Non-pigmented ciliary epithelial cell (primary cell): ENCODE measurements around the gene ATF6.
"Not testable (repeated sequence)": the region's sequence is repeated elsewhere in the genome, so short reads cannot be mapped to it uniquely, and the experiment has no call there.

Experiments
- DNase-seq: peaks from one replicate; pipeline ENCODE4 v3.0.0-alpha.2; 2010; ENCODE audit warnings: low read depth

ATF6 gene

DNA sequence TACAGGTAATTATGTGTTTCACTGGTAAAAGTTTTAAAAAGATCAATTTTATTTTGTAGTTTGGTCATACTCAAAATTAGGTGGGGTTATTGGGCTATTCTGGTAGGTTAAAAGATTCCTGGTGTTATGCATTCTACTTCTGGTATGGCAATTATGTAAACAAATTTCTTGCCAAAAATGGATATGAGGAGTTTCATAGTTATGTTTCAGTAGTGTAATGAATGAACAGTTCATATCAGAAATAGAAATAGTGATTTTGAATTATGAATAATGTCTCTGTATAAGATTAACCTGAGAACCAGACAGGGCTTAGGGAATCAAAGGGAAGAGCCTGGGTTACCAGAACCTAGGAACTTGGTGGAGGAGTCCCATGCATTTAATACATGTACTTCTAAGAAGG is 15.9 kb downstream of the ATF6 start:
- DNase-seq, result peak; percentile 14

DNA sequence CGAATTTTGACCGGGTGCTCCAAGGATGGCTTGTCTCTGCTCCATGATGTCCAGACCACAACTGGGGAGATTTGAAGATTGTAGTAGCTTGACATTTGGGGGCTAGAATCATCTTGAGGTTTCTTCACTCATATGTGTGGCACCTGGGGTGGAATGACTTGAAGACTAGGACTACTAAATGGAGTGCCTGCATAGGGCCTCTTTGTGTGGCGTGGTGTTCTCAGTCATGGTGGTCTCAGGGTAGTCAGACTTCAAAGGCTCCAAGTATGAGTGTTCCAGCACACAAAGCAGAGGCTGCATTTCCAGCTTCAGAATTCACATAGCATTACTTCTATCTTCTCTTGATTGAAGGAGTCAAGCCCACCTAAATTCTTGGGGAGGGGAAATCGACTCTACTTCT is 16.8 kb downstream of the ATF6 start:
- DNase-seq, result no peak

DNA sequence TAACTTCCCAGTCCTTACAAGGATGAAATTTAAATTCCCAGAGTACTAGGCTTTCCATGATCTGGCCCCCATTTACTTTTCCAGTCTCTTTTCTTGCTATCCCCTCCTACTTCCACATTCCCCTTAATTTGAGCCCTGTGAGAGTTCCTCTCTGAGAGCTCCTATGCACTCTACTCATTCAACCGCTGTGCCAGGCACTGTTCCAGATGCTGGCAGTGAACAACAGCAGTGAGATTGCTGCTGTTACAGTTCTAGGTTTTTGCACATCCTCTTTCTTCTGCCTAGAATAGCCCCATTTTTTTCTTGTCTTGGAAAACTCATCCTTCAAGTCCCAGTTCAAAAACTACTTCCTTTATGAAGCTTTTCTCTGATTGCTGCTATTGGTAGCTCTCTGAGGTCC is 18.8 kb downstream of the ATF6 start:
- no peak for DNase-seq

DNA sequence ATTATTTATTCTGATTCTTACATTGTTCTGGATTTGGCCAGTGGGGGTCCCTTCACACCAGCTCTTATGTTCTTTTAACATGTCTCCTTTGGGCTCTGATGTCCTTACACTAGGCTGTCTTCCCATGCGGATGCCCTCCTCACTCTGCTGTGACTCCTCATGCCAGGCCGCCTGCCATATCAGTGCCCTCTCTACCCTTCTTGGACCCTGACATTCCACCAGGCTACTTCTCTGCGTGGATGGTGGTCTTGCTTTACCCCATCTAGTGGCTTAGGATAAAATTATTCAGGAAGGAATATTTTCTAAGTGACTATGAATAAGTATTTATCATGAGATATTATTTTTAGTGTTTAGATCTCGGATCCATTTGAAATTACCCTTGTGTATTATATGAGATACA is 21.2 kb downstream of the ATF6 start:
- no peak for DNase-seq

DNA sequence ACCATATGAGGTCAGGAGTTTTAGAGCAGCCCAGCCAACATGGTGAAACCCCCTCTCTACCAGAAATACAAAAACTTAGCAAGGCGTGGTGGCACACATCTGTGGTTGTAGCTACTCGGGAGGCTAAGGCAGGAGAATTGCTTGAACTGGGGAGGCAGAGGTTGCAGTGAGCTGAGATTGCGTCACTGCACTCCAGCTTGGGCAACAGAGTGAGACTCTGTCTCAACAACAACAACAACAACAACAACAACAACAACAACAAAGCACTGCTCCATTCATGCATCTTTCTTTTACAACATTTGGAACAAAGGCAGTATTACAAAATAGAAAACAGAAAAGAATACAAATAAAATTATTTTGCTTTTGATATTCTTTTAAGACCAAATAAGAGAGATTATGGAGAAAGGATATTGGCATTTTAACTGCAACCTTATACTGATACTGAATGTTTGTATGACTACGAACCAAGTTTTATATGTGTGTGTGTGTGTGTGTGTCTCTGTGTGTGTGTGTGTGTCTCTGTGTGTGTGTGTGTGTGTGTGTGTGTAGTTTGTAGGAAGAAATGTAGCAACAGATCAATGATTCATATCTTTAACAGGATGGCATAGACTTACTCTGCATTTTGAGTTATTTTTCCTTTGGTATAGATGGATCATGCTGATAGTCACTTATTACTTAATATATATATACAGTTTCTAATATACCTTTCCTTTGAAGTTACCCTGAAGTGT is 24.6 kb downstream of the ATF6 start:
- no peak for DNase-seq

DNA sequence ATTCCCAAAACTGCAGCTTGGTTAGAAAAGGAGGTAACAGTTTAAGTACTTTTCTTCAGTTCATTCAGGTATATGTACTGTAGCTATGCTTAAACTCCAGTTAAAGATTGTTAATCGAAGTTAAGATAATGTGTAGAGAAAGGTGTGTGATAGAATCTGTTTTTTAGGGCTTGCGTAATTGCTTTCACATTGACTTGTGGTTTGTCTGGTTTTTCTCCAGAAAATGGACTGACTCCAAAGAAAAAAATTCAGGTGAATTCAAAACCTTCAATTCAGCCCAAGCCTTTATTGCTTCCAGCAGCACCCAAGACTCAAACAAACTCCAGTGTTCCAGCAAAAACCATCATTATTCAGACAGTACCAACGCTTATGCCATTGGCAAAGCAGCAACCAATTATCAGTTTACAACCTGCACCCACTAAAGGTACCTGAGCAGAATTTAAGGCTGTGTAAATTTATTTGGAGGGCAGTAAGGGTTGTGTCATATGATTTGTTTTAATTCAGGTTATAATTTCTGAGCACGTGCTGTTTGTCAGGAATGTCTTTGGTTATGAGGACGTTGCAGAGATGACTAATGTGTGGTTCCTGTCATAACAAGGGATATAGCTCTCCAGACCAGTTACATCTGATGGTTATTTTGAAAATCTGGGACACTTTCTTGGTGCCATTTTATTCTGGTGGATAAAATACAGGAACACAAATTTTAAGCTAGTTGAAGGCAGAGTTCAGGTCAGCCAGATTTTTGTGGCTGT is 26.0 kb downstream of the ATF6 start:
- DNase-seq, result peak; percentile 13

DNA sequence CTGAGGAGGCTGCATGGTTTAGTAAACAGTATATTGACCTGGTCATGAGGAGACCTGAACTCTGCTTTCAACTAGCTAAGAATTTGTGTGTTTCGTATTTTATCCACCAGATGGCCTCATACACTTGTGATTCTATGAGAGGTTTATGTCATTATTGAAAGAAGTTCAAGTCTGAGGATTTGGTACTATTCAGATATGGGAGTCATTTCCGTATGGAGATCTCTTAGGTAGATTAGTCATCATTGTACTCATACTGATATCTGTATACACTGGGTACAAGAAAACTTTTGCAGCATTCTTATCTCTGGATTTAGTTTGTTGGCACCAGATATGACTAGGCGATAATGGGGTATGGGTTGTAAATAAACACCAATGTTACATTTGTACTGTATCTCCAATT is 26.6 kb downstream of the ATF6 start:
- peak; percentile 82 for DNase-seq

DNA sequence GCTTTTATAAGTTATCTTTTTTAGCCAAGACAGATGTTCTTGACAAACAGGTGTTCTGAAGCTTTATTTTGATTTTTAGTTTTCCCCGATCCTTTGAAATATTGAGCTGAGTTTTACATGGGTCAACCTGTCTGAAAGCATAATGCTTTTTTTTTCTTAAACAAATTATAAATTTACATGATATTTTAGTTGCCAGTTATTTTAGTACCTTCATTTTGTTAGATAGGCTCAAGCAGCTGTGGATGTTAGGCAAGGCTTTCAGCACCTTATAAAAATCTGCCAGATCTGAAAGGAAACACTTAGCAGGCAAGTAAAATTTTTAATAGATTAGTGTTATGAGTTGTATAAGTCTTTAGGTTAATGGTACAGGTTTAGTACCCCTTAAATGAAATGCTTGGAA is 33.7 kb downstream of the ATF6 start:
- no peak for DNase-seq

DNA sequence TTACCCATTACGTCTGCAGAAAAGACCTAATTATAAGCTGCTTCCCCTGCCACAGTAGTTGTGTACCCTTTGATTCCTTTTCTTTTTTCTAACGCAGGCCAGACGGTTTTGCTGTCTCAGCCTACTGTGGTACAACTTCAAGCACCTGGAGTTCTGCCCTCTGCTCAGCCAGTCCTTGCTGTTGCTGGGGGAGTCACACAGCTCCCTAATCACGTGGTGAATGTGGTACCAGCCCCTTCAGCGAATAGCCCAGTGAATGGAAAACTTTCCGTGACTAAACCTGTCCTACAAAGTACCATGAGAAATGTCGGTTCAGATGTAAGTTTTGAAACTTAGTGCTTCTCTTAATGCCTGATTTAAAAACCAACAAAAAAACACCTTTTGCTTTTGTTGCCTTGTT is 35.8 kb downstream of the ATF6 start:
- DNase-seq, result no peak

DNA sequence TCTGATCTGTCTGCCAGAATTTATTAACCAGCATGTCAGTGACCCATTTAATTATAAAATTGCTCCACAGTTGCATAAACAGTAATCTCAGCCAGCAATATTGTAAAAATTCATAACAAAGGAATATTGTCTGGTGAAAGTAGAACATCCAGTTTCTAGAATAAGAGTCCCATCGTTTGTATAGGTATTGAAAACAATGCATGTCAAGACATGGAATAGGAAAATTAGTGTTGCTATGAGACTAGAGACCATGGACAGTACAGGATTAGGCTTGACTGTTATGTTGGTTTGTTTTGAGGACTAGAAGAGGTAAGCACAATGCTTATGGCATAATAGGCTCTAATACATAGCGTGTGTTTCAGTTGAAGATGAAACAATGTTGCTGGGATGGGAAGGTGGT is 37.1 kb downstream of the ATF6 start:
- no peak for DNase-seq

DNA sequence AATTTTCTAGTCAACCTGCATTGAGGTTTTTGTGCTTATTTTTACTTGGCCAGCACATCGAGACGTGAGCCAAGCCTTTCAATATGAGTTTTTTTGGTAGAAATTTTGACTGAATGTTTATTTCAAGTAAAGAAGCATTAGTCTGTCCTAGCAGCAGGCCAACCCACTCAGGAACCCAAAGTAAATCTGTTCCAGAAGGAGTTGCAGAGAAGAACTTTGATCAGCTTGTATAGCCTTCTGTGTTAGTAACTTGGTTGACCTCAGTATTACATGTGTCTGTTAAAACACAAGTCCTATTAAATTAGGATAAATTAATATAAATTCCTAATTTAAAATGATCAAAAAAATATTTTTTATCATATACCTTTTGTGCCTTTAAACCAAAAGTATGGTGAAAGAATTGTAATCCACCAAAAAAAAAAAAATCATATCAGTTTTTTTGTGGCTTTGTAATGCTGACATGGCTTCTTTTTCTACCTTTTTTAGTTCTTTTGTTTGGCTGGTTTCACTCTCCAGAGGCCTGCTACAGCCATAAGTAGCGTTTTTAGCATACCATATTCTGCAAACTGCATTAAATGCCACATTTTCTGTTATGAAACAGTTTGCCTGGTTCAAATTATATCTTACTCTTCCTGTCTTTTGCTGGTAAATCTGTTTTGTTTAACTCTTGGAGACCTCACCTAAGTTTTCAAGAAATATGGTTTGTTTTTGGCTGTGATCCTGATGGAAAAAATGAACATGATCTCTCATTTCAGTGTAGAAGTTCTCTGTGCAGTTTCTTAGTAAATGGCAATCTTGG is 39.5 kb downstream of the ATF6 start:
- DNase-seq, result no peak

DNA sequence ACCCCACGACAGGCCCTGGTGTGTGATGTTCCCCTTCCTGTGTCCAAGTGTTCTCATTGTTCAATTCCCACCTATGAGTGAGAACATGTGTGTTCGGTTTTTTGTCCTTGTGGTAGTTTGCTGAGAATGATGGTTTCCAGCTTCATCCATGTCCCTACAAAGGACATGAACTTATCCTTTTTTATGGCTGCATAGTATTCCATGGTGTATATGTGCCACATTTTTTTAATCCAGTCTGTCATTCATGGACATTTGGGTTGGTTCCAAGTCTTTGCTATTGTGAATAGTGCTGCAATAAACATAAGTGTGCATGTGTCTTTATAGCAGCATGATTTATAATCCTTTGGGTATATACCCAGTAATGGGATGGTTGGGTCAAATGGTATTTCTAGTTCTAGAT is 43.1 kb downstream of the ATF6 start:
- DNase-seq, result not testable (repeated sequence)

DNA sequence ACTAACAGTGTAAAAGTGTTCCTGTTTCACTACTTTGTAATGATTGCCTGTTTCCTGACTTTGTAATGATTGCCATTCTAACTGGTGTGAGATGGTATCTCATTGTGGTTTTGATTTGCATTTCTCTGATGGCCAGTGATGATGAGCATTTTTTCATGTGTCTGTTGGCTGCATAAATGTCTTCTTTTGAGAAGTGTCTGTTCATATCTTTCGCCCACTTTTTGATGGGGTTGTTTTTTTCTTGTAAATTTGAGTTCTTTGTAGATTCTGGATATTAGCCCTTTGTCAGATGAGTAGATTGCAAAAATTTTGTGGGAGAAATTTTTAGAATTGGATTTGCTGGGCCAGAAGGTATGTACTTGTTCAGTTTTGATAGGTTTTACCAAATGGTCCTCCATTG is 43.5 kb downstream of the ATF6 start:
- not testable (repeated sequence) for DNase-seq

DNA sequence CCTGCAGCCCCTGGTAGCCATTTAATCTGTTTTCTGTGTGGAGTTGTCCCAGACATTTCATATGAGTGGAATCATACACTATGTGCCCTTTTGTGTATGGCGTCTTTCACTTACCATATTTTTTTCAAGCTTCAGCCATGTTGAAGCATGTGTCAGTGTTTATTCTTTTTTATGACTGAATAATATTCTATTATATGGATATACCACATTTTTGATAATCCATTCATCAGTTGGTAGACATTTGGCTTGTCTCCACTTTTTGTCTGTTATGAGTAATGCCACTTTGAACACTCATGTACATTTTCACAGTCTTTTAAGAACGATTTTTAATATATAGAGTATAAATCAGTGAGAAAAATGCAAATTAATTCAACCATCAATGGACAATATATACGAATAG is 44.7 kb downstream of the ATF6 start:
- no peak for DNase-seq

DNA sequence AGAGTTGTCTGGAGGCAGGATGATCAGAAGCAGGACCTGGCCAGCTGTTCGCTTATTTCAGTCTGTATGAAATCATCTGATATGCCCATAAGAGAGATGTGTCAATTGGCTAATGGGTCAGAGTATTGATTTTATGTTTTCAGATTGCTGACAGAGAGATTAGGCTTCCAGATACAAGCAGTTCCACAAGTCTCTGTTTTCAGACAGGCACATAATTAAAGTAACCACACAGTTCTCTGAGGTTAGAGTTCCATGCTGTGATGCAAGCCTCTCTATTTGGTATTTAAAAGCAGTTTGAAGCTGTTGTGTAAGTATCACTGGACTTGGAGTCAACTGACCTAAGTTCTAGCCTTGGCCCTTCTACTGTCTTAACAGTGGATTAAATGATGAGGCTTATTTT is 50.1 kb downstream of the ATF6 start:
- DNase-seq, result no peak

DNA sequence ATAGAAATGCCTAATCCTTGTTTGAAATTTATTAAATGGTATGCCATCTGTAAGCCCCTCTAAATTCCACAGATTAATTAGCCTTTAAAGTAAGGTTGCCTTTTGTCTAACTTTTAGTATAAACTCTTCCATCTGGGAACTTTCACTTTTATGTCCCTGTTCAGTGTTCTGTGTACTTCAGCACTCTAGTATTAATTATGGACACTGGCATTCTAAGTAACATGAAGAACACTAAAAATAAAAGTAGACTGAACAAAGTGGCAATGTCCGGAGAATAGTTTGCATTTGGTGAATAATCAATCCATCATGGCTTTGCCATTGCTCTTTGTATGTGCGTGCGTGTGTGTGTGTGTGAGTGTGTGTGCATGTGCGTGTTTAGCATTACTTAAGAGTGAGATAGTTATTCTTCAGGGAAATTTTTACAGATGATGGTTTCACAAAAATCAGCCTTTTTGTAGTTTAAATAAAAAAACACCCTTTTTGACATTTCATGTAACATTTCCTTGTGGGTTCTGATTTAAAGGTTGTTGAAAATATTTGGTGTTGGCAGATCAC is 51.1 kb downstream of the ATF6 start:
- DNase-seq, result no peak

DNA sequence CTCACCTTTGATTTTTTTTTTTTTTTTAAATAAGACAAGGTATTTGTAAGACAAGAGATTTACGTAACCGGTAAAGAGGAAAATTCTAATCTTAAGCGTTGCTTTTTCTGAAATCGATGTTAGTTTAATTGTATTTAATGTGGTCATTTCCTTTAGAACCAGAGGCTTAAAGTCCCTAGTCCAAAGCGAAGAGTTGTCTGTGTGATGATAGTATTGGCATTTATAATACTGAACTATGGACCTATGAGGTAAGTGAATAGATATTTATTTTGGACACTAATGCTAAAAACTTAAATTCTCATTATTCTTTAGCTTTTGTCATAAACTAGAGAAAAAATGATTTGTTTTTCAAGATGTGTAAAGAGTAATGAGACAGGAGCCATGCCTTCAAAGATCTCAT is 54.8 kb downstream of the ATF6 start:
- no peak for DNase-seq

DNA sequence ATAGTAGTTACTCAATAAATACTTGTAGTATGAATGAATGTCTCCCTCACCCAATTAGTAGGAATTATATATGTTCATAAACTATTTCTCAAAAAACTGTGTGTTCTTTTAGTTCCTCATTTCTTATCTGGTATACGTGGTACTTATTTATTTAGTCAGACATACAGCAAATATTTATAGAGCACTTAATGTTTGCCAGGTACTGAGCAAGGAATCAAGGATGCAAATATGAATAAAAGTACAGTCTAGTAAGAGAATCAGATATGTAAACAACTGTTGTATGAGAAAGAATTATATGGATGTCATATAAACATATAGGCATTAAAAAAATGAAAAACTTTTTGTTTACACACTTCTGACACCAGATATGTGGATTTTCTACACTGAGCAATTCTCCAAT is 58.5 kb downstream of the ATF6 start:
- DNase-seq, result no peak

DNA sequence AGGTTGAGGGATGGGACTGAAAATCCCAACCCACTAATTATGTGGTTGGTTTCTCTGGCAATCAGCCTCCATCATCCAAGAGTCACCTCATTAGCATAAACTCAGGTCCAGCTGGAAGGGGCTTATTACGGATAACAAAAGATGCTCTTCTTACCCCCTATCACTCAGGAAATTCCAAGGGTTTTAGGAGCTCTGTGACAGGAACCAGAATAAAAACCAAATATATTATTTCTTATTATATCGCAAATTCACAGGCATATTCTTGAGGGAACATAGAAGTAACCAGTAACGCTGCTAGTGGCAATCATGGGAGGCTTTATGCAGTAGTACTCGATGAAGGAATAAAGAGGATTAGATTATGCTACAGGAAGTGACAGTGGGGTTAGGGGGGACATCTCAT is 59.7 kb downstream of the ATF6 start:
- DNase-seq, result no peak

DNA sequence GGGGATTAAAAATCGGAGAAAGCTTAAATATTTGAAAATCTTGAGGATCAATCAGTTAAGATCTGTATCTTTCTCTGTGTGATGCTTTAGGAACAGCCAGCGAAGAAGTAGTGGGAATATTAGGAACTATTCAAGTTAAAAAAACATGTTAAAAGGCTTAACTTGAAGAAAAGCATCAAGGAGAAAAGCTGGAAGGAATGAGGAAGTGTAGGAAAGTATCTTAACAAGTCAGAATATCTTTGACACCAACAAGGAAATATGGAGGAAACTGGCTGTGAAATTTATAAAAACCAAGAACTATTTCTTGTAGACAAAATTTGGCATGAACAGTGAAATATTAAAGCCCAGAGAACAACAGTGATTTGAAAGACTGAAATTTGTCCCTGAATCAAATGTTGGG is 60.4 kb downstream of the ATF6 start:
- no peak for DNase-seq

DNA sequence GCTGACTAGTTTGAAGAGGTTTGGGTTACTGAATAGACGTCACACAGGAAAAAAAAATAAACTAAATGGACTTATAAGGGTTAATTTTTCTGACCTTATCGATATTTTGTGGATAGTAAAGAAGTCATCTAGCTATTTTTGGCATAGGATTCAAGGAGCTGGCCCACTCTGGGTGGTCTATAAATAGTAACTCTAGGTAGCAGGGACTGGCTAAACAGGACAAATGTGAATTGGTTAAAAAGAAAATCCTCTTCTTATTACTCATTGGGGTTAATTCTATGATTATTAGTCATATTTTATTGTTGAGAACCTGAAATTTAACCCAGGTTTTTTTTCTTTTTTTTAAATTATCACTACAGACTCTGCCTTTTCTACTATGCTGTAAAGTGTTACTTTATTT is 61.7 kb downstream of the ATF6 start:
- no peak for DNase-seq

DNA sequence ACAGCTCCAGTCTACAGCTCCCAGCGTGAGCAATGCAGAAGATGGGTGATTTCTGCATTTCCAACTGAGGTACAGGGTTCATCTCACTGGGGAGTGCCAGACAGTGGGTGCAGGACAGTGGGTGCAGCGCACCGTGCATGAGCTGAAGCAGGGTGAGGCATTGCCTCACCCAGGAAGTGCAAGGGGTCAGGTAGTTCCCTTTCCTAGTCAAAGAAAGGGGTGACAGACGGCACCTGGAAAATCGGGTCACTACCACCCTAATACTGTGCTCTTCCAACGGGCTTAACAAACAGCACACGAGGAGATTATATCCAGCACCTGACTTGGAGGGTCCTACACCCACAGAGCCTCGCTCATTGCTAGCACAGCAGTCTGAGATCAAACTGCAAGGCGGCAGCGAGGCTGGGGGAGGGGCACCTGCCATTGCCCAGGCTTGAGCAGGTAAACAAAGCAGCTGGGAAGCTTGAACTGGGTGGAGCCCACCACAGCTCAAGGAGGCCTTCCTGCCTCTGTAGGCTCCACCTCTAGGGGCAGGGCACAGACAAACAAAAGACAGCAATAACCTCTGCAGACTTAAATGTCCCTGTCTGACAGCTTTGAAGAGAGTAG is 66.3 kb downstream of the ATF6 start:
- DNase-seq, result not testable (repeated sequence)
